RPMI8226 (cell line): ENCODE results near the gene CLDN20.

Experiments
- DNase-seq: peaks from one replicate; pipeline ENCODE4 v3.0.0-alpha.2; 2015

Gene CLDN20

DNA sequence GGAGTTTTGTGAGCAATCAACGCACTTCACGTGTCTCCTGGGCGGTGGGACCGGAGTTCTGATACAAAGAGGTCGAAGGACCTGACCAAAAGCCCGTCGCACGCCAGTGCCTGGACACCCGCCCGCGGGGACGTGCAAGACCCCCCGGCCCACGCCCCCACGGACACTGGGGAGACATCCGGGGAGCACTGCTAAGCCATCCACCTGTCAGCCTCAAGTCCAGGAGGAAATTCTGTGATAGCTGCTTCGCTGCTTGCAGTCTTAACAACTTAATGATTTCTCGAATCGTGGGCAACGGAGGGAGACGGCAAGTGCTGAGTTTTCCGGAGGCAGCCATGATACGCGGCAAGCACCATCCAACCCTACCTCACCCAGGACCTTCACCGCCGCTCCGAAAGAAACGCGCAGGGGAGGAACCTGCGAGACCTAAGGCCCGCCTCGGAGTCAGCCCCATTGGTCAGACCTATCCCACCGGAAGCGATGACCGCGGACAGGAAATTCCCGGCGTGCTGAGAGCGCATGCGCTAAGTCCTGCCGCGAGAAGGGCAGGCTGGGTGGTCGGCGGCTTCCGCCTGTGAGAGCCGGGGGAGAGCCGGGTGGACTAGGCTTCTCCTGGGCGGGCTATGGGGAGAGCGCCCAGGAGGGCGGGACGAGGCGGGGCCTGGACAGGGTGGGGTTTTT is 50.4 kb downstream of the CLDN20 start, which contains the start of gene TFB1M:
Gene TFB1M (minus strand): TSS at position 393 of the 681 bp plus-strand sequence. CDS start 56 bp downstream, at position 337.
- DNase-seq: peak; percentile 98

DNA sequence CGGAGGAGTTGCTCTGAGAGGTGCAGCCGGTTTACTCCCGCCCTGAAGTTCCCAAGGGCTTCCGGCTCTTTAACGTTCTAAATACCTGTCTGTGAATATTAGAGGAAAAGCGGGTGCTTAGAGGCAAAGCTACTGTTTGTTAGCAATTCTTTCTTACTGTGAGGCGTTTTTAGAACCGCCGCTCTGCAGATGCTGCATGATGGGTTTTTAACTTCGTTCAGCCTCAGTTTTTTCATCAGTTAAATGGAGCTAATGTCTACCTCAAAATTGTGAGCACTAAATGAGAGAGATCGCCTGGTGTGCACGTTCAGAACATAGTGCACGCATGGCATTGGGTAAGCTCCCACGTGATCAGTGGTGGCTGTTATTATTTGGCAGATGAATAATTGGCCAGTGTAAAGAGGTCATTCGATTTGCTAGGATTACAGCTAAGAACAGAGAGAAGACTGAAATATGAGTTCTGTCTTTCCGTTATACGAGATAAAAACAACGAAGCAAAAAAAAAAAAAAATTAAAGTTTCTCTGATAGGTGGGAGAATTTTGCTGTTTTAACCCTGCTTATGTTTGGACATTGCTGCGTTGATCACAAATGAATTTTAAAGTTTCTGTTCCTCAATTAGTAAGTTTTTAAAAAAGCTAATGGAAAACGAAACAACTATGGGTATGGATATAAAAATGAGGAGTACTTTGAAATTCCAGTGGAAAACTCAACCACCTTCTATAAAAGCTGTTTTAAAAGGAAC is 51.1 kb downstream of the CLDN20 start:
- DNase-seq: peak; percentile 84

DNA sequence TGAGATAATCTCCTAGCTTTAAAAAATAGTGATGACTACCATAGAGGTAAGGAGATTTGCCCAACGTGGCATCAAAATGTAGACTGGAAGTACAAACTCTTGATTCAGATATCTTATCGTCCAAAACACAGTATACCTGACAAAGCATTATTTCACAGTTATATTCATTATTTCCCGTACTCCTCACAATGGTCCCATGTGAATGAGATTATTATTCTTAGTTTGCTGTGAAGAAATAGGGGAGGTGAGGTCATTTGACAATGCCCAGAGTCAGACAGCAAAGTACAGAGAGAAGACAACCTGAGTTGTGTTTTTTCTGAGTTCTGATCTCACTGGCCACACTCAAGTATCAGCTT is 51.7 kb downstream of the CLDN20 start:
- no peak for DNase-seq

DNA sequence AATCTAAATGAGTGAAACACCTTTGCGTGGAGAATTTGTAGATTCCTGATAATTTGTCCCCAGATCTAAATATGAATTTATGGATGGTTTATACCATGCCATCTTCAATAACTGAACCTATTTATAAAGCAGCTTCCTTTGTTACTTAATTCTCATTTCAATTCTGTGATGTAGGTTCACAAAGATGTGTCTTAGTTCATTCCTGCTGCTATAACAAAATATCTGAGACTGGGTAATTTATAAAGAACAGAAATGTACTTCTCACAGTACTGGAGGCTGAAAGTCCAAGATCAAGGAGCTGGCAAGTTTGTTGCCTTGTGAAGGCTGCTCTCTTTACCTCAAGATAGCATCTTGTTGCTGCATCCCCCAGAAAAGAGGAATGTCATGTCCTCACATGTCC is 52.6 kb downstream of the CLDN20 start:
- DNase-seq: no peak

DNA sequence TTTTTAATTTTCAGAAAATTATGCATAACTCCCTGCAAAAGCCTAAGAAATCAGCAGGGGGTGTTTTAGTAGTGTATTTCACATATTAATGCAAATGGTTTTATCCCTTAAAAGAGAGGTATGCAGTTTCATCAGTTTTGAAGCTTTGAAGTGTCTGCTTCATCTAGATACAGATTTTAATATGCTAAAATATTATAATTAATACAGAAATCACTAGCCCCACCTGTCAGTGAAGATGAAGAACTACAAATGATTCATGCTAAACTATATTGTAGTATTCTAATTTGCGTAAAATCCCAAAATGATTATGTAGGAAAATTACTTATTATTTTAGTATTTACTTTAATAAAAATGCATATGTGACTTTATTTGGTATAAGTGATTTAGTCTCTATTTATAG is 53.4 kb downstream of the CLDN20 start:
- DNase-seq: no peak

DNA sequence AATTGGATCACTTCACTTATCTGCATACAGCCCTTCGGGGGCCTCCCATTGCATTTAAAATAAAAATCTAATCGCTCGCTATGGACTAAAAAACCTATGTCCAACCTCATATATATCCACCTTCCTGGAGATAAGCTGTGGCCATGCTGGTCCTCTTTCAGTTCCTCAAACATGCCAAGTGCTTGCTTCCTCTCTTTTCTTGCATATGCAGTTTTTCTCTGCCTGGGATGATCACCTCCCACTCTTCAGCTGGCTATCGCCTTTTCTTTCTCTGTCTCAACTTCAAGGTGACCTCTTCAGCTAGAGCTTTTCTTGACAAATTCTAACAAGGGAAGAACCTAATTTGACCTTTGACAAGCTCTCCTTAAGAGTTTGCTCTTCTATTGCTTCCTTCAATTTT is 56.1 kb downstream of the CLDN20 start:
- DNase-seq: peak; percentile 77

DNA sequence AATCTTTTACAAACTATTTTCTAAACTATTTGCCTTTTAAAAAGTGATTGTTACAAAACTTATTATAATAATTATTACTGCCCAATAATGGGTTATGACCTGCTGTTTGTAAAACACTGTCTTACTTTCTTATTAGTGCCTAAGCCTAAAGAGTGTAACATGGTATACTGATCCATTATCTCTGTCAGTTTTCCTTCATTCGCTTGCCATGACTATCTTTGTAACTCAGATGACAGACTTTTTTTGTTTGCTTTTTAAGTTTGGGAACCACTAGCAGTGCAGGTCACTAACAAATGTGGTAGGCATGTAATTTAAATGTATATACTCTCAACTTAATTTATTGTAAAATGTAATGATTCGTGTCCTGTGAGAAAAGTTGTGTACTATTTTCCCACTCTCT is 60.4 kb downstream of the CLDN20 start:
- no peak for DNase-seq

DNA sequence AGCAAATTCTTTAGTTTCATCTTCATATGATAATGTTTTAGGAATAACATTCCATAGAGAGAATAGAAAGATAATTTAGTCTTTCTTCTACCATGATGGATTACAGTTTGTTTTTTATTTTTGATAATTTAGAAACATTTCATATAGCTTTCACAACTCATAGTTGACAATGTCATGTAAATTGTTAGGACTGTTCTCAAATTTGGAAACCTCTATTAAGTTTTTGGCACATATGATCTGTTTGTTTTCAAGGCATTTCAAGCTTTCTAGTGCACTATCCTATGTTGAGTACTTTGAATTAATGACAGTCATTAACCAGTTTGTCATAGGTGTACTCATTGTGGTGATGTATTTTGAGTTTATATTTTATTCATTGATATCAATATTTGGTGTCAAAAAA is 61.2 kb downstream of the CLDN20 start:
- no peak for DNase-seq

DNA sequence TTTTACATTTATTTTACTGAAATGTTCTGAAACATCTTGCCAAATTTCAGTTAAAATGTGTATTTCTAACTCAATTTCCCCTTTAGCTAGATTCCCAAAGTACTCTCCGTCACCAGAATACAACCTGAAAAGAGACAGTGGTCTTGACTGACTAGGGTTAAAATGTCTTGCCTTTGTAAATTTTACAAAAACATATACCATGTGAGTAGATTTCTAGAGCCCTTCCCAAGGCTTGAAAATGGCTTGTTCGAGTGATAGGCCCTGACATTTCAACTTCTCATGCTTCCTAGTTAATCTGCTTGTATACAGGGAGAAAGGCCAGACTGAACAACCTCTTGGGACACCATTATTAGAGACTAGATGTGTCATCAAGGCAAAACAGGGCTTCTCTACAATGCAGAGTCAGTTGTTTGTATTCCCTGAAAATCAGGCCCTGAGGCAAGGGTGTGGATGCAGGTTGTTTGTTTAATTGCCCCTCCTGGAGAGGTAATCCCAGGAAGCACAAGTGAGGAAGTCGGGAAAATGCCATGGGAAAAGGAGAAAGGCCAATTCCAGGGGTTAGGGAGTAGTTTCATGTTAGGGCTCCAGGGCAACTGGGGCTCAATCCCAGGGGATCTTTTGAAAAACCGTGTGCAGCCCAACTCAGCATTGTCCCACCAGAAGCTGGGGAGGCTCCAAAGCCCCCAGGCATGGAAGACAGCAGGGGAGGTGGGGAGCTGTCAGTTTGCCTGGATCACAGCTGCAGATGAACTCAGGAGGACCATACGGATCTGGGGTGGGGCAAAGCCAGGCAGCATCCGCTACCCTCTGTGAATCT is 62.1 kb downstream of the CLDN20 start:
- no peak for DNase-seq
